ENCODE measurements around the gene MRRF.

GRCh38 chr9:122222791-122223190 is 41.9 kb upstream of the MRRF start:
- TF ChIP-seq CTCF (optimal IDR thresholded peaks at IDR 0.05 in 1 of 3, IDR thresholded peaks at IDR 0.05 in 1 of 3, conservative IDR thresholded peaks at IDR 0.05 in 1 of 3; ENCODE audit: extremely low read depth in 1 of 3, insufficient read depth in 2 of 3, low read length in 3 of 3) (no peak), EZH2 (IDR thresholded peaks at IDR 0.05; ENCODE audit: low read length) (no peak)

All from keratinocyte (primary cell).